ENCODE results near the gene CALHM2.

The CALHM2 gene

DNA sequence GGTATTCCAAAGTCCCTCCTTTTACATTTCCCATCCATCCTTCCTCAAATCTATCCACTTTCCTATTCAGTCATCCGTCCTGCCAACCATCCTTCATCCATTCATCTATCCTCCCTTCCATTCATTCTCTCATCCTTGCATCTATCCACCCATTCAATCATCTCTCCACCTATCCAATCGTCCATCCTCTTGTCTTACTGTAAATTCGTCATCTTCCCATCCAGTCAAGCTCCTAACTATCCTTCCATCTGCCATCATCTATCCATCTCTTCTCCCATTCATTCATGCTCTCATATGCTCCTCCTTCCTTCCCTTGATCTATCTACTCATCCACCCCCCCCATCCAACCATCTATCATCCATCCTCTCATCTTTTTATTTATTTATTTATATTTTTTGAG is 21.9 kb upstream of the CALHM2 start:
- DNase-seq: no peak

GRCh38 chr10:103473261-103473671 is 21.1 kb upstream of the CALHM2 start:
- no peak for DNase-seq

GRCh38 chr10:103472005-103472404 is 19.8 kb upstream of the CALHM2 start:
- no peak for DNase-seq

- no peak for DNase-seq
These were observed 18.8 kb upstream of the CALHM2 start for GRCh38 chr10:103470761-103471653.

DNA sequence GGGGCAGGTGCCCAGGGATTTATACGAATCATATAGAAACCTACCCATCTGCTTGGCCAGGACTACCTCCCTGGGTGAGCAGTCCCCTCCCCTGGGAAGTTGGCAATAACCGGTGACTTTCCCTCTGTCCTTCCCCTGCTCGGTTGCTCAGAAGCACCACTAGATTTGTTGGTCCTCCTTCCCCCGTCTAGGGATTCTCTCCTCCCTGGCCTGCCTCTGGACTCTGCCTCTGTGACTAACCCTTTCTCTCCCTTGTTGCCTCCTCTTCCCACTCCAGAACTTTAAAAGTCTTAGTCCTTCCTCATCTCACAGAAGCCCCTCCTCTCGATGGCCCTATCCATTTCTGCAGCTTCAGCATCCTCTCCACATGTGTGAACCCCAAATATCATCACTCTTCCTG is 17.0 kb upstream of the CALHM2 start:
- DNase-seq: no peak

DNA sequence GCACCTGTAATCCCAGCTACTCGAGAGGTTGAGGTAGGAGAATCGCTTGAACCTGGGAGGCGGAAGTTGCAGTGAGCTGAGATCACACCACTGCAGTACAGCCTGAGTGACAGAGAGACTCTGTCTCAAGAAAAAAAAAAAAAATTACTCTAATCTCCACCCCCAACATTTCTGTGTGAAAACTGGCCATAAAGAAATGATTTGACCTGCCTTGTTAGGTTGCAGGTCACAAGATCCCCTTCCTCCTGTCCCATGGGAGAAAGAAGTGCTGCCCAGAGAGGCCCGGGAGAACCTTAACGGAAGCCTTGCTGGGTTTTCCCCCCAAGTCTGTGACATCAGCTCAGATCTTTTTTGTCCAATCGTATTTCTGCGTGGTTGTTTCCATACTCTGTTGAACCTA is 15.2 kb upstream of the CALHM2 start:
- no peak for DNase-seq

DNA sequence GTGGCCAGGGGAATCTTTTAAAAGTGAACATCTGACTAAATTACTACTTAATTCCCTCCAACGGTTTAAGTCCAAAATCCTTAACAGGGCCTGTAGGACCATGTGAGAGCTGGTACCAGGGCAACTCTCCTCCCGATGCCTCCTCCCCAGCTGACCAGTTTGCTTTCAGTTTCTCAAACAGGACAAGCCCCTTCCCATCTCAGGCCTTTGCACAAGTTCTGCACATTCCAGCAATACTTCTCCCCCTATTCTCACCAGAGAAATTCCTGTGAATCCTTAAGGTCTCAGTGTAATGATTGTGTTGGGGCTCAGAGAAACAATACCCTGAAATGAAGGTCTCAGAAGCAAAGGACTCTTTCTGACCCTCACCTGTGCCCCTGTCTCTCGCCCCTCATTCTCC is 14.6 kb upstream of the CALHM2 start:
- DNase-seq: no peak

- DNase-seq: no peak
These were observed 13.4 kb upstream of the CALHM2 start for GRCh38 chr10:103465411-103466179.

DNA sequence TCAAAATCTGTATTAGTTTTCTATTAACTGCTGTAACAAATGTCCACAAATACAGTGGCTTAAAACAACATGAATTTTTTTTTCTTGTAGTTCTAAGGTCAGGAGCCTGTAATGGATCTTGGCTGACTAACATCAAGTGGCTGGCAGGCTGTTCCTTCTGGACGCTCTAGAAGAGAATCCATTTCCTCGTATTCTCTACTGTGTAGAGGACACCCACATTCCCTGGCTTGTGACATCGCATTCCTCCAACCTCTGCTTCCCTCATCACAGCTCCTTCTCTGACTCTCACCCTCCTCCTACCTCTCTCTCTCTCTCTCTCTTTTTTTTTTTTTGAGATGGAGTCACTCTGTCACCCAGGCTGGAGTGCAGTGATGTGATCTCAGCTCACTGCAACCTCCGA is 11.3 kb upstream of the CALHM2 start:
- DNase-seq: no peak

DNA sequence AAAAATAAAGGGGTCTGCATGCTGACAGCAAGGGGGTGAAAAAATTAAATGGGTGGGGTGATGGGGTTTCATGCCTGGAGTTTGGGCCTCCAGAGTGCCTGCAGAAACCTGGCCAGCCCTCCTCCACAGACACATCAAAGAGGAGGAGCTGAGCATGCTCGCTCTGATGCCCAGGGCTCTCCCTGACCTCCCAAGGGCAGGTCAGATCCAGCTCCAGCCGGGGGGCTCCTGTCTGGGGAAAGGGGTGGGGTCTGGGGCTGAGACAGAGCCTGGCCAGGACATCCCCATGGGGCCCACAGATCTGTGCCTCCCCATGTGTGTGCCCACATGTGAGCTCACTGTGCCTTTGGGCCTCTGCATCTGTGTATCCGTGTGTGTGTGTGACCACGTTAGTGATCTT is 7.4 kb upstream of the CALHM2 start:
- DNase-seq: no peak

GRCh38 chr10:103458720-103459119 is 6.5 kb upstream of the CALHM2 start, which contains the start of gene CALHM1:
Gene CALHM1, minus strand, starts transcription at chr10:103458900. Its CDS starts 149 bp downstream, at chr10:103458751.
- no peak for DNase-seq

- DNase-seq: no peak
These were observed 5.9 kb upstream of the CALHM2 start for GRCh38 chr10:103457896-103458583.

DNA sequence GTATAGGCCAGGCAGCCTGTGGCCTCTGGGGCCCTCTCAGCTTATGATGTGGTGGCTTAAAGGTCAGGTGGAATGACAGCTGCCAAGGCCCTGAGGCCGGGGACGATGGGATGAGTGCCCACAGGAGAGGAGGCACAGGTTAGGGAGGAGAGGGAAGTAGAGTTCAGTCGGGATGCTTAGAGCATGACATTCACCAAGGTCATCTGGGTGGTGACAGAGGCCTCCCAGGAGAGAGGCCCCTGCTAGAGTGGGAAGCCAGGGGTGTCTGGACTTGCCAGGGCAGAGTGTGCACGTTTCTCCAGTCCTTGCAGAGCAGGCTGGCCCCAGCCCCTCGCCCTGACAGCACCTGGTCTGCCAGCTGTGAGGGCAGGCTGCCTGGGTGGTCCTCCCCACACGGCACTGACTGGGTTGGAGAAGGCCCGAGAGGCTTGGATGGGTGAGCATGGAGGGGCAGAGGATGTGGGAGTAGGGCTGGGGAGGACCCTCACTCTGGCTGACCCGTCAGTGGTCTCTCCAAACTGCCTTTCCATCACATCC is 5.1 kb upstream of the CALHM2 start:
- no peak for DNase-seq

DNA sequence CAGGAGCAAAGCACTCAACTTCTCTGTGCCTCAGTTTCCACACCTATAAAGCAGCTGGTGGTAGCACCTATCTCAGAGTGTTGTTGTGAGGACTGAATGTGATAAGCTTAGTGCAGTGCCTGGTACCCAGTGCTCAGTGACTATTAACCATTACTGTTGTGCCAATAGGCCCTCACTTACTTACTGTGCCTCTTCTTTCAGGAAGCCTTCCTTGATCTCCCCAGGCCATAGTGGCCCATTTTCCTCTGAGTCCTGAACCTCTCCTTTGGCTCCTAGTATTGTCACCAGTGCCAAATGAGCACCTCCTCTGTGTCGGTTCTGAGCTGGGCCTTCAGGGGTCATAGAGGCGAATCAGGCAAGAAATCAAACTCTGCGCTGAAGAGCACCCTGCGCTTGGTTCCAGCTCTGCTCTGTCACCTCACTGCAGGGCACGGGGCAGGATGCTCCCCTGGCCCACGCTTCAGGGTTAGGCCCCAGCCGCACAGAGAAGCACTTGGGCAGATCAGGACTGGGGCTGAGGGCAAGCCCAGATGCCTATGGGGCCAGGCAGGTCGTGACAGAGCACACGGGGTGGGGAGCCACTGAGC is 4.0 kb upstream of the CALHM2 start:
- DNase-seq: no peak

DNA sequence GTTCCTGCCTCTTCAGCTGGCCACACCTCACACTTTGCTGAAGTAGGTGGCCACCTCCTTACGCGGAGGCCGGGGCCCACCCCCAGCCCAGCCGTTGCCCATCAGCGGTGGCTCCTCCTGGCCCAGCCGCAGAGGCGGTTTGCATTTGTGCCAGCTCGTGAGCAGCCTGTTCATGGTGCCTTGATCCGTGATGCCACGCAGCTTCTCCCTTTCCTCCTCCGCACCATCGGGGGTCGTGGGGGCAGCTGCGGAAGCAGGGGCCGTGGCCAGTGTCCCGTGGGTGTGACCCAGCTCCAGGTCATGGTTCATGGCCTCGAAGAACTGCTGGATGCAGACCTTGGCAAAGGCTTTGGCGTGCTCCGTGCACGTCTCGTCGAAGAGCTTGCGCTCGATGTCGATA is 3.1 kb upstream of the CALHM2 start:
- DNase-seq: no peak

- DNase-seq: no peak
These were observed 1.9 kb upstream of the CALHM2 start for GRCh38 chr10:103454026-103454425.

GRCh38 chr10:103452506-103453230 is 498 bp upstream of the CALHM2 start:
- no peak for DNase-seq

DNA sequence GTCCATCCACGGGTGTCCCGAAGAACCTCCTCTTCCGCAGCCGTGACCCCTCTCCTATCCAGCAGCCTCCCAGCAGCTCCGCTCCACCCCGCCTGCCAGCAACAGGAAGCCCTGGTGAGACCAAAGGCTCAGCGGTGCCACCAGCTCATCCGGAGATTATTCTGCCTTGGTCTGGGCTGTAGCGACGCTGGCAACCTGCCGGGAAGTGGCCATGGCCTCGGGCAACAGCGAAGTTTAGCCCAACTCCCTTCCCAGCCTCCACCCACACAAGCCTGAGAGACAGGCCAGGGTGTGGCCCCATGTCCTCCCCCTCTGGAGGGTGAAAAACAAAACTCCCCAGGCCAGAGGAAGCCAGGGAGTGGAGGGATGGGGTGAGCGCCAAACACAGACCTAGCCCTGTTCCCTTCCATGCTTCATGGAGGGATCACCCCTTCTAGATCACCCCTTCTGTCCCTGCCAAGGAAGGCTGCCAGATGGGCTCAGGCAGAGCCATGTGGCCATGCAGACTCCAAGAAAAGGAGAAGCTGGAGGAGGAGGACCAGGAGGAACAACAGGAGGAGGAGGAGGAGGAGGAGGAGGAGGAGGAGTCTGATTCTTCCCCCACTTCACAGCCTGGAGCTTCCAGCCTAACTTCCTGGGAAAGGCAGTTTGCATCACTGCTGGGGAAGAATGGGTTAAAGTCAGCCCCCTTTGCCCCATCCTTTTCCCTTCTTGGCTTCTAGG is 918 bp downstream of the CALHM2 start:
- no peak for DNase-seq

DNA sequence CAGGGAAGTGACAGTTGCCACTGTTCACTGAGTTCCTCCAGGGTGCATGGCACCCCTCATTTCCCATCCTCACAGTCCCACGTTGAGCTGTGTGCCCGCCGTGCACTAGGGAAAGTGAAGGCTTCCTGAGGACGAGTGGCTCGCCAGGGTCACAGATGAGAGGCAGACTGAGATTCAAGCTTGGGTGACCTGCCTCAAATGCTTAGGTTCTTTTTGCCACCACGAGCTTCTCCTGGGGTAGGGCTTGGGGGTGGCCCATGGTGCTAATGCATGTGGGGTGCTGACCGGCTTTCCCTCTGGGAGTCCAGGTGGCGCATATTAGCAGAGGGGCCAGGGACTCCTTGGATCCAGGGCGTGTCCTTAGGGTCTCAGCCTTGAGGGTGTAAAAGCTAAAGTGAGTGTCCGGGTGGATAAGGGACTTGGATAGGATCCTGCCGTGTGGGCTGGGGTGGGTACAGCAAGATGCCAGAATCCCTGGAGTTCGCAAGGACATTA is 1.9 kb downstream of the CALHM2 start:
- no peak for DNase-seq

GRCh38 chr10:103449208-103450144 is 2.7 kb downstream of the CALHM2 start:
- DNase-seq: no peak
